ENCODE results near the gene MMS22L.

MMS22L gene

GRCh38 chr6:97282238-97282725, 734 bp downstream of the MMS22L start:
- no peak for DNase-seq (ENCODE audit: low read depth, low spot score)
- H3K36me3 ChIP-seq (ENCODE audit: insufficient read depth, low read length): peaks cover 46% of the 10 kb centered on the region

GRCh38 chr6:97280766-97281165, 2.2 kb downstream of the MMS22L start:
- TF ChIP-seq POLR2AphosphoS5 (IDR thresholded peaks at IDR 0.05; ENCODE audit: borderline replicate concordance, low read depth, low read length): no peak
- no peak for TF ChIP-seq FOXP2 (optimal IDR thresholded peaks at IDR 0.05; ENCODE audit: control extremely low read depth, extremely low read length, insufficient read depth)
- TF ChIP-seq EZH2 (IDR thresholded peaks at IDR 0.05): no peak
- H3K4me3 ChIP-seq: peak overlapping the region; percentile 99
- H3K9ac ChIP-seq (ENCODE audit: insufficient read length): peak overlapping the region; percentile 98
- peaks cover 59% of the 10 kb centered on the region for H3K36me3 ChIP-seq (ENCODE audit: insufficient read depth, low read length)
- no peak for DNase-seq (ENCODE audit: low read depth, low spot score)
- H3K9me3 ChIP-seq (ENCODE audit: low read depth, low read length): no peaks in the 10 kb centered on the region
- H3K27ac ChIP-seq: no peak overlapping the region

More at GRCh38 chr6:97282238-97282725, 734 bp downstream of the MMS22L start:
- Histone ChIP-seq H3K9ac (ENCODE audit: insufficient read length) (peak overlapping the region; percentile 98), H3K4me3 (peak overlapping the region; percentile 99), H3K9me3 (ENCODE audit: low read depth, low read length) (no peaks in the 10 kb centered on the region), H3K27ac (peak overlapping the region; percentile 78; the same call in 1 of the 2 replicates)
- TF ChIP-seq POLR2AphosphoS5 (IDR thresholded peaks at IDR 0.05; ENCODE audit: borderline replicate concordance, low read depth, low read length) (no peak), FOXP2 (optimal IDR thresholded peaks at IDR 0.05; ENCODE audit: control extremely low read depth, extremely low read length, insufficient read depth) (no peak), EZH2 (IDR thresholded peaks at IDR 0.05) (no peak)

GRCh38 chr6:97275804-97276203, 7.2 kb downstream of the MMS22L start:
- no peaks in the 10 kb centered on the region for H3K9me3 ChIP-seq (ENCODE audit: low read depth, low read length)
- no peak overlapping the region for H3K27ac ChIP-seq
- no peak overlapping the region for H3K4me3 ChIP-seq
- TF ChIP-seq EZH2 (IDR thresholded peaks at IDR 0.05): no peak
- no peak for TF ChIP-seq POLR2AphosphoS5 (IDR thresholded peaks at IDR 0.05; ENCODE audit: borderline replicate concordance, low read depth, low read length)
- TF ChIP-seq FOXP2 (optimal IDR thresholded peaks at IDR 0.05; ENCODE audit: control extremely low read depth, extremely low read length, insufficient read depth): no peak
- H3K9ac ChIP-seq (ENCODE audit: insufficient read length): no peak overlapping the region
- DNase-seq (ENCODE audit: low read depth, low spot score): no peak
- peaks cover 95% of the 10 kb centered on the region for H3K36me3 ChIP-seq (ENCODE audit: insufficient read depth, low read length)

GRCh38 chr6:97269821-97270220, 13.2 kb downstream of the MMS22L start:
- no peak overlapping the region for H3K4me3 ChIP-seq
- H3K36me3 ChIP-seq (ENCODE audit: insufficient read depth, low read length): peaks cover 97% of the 10 kb centered on the region
- no peak overlapping the region for H3K27ac ChIP-seq
- no peak overlapping the region for H3K9ac ChIP-seq (ENCODE audit: insufficient read length)
- TF ChIP-seq POLR2AphosphoS5 (IDR thresholded peaks at IDR 0.05; ENCODE audit: borderline replicate concordance, low read depth, low read length) (no peak), FOXP2 (optimal IDR thresholded peaks at IDR 0.05; ENCODE audit: control extremely low read depth, extremely low read length, insufficient read depth) (no peak), EZH2 (IDR thresholded peaks at IDR 0.05) (no peak)
- no peak for DNase-seq (ENCODE audit: low read depth, low spot score)
- peaks cover 16% of the 10 kb centered on the region for H3K9me3 ChIP-seq (ENCODE audit: low read depth, low read length)

- no peak for DNase-seq (ENCODE audit: low read depth, low spot score)
- no peak overlapping the region for H3K9ac ChIP-seq (ENCODE audit: insufficient read length)
- H3K27ac ChIP-seq: no peak overlapping the region
- TF ChIP-seq FOXP2 (optimal IDR thresholded peaks at IDR 0.05; ENCODE audit: control extremely low read depth, extremely low read length, insufficient read depth) (no peak), POLR2AphosphoS5 (IDR thresholded peaks at IDR 0.05; ENCODE audit: borderline replicate concordance, low read depth, low read length) (no peak), EZH2 (IDR thresholded peaks at IDR 0.05) (no peak)
- H3K9me3 ChIP-seq (ENCODE audit: low read depth, low read length): peaks cover 18% of the 10 kb centered on the region
- peaks cover 93% of the 10 kb centered on the region for H3K36me3 ChIP-seq (ENCODE audit: insufficient read depth, low read length)
- H3K4me3 ChIP-seq: no peak overlapping the region
Observed at GRCh38 chr6:97262676-97263075, 20.3 kb downstream of the MMS22L start.

- peaks cover 71% of the 10 kb centered on the region for H3K36me3 ChIP-seq (ENCODE audit: insufficient read depth, low read length)
- TF ChIP-seq FOXP2 (optimal IDR thresholded peaks at IDR 0.05; ENCODE audit: control extremely low read depth, extremely low read length, insufficient read depth): no peak
Observed at GRCh38 chr6:97246842-97247241, 36.2 kb downstream of the MMS22L start.

GRCh38 chr6:97240222-97240621, 42.8 kb downstream of the MMS22L start:
- Histone ChIP-seq H3K36me3 (ENCODE audit: insufficient read depth, low read length) (peaks cover 81% of the 10 kb centered on the region), H3K9ac (ENCODE audit: insufficient read length) (no peak overlapping the region), H3K27ac (no peak overlapping the region), H3K4me3 (no peak overlapping the region), H3K9me3 (ENCODE audit: low read depth, low read length) (no peaks in the 10 kb centered on the region)
- DNase-seq (ENCODE audit: low read depth, low spot score): no peak
- TF ChIP-seq POLR2AphosphoS5 (IDR thresholded peaks at IDR 0.05; ENCODE audit: borderline replicate concordance, low read depth, low read length) (no peak), FOXP2 (optimal IDR thresholded peaks at IDR 0.05; ENCODE audit: control extremely low read depth, extremely low read length, insufficient read depth) (no peak), EZH2 (IDR thresholded peaks at IDR 0.05) (no peak)

More at GRCh38 chr6:97246842-97247241, 36.2 kb downstream of the MMS22L start:
- Histone ChIP-seq H3K27ac (no peak overlapping the region), H3K9me3 (ENCODE audit: low read depth, low read length) (no peaks in the 10 kb centered on the region), H3K4me3 (no peak overlapping the region), H3K9ac (ENCODE audit: insufficient read length) (no peak overlapping the region)
- no peak for DNase-seq (ENCODE audit: low read depth, low spot score)

GRCh38 chr6:97231911-97232310, 51.1 kb downstream of the MMS22L start:
- no peak for DNase-seq (ENCODE audit: low read depth, low spot score)
- TF ChIP-seq FOXP2 (optimal IDR thresholded peaks at IDR 0.05; ENCODE audit: control extremely low read depth, extremely low read length, insufficient read depth): no peak
- H3K36me3 ChIP-seq (ENCODE audit: insufficient read depth, low read length): peaks cover 73% of the 10 kb centered on the region
- no peaks in the 10 kb centered on the region for H3K9me3 ChIP-seq (ENCODE audit: low read depth, low read length)
- H3K9ac ChIP-seq (ENCODE audit: insufficient read length): no peak overlapping the region
- no peak overlapping the region for H3K4me3 ChIP-seq
- H3K27ac ChIP-seq: no peak overlapping the region

- peaks cover 57% of the 10 kb centered on the region for H3K36me3 ChIP-seq (ENCODE audit: insufficient read depth, low read length)
- H3K4me3 ChIP-seq: 0 out of 2 replicates have a peak overlapping the region, but pooled peaks have one; percentile 1
- peak overlapping the region; percentile 52; the same call in 1 of the 2 replicates for H3K27ac ChIP-seq
- TF ChIP-seq FOXP2 (optimal IDR thresholded peaks at IDR 0.05; ENCODE audit: control extremely low read depth, extremely low read length, insufficient read depth): no peak
- TF ChIP-seq EZH2 (IDR thresholded peaks at IDR 0.05): no peak
- TF ChIP-seq POLR2AphosphoS5 (IDR thresholded peaks at IDR 0.05; ENCODE audit: borderline replicate concordance, low read depth, low read length): no peak
- H3K9me3 ChIP-seq (ENCODE audit: low read depth, low read length): no peaks in the 10 kb centered on the region
- H3K9ac ChIP-seq (ENCODE audit: insufficient read length): no peak overlapping the region
- DNase-seq (ENCODE audit: low read depth, low spot score): no peak
Observed at GRCh38 chr6:97222903-97223302, 60.1 kb downstream of the MMS22L start.
